Measurements from ENCODE around the gene CELF1. TPM values are rescaled to one million over a fixed set of nuclear protein-coding genes. Genes with fewer than 3 reads are reported as not detected.

The CELF1 gene
- total and polyA plus RNA-seq, 2 experiments from 2014 or later, result 124 to 233 TPM

DNA sequence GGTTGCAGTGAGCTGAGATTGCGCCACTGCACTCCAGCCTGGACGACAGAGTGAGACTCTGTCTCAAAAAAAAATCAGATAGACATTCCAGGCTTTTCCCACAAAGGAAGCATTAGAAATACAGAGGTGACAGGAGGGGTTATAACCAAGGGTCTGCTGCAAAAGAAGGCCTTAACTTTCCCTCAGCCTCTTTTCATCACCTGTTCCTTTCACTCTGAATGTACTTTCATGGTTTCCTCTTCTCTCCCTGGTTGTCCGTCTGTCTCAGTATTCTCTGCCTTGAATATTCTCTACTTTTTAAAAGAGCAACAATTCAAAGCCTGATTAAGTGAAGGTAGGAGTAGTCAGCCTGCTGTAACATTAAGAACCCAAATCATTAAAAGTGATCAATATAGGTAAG is 50.2 kb downstream of the CELF1 start:
- Histone ChIP-seq H3K4me1 (ENCODE audit: insufficient read depth) (peaks cover 24% of the 10 kb centered on the region), H3K9me2 (ENCODE audit: insufficient read depth) (no peaks in the 10 kb centered on the region), H3K4me2 (no peak overlapping the region), H4K20me1 (replicated peaks; ENCODE audit: insufficient read depth) (peaks cover 53% of the 10 kb centered on the region), H2AFZ (no peak overlapping the region), H3K27me3 (ENCODE audit: insufficient read depth) (no peaks in the 10 kb centered on the region), H3K4me3 (no peak overlapping the region), H3F3A (replicated peaks; ENCODE audit: low read depth) (no peaks in the 10 kb centered on the region), H3K36me3 (ENCODE audit: insufficient read depth) (no peaks in the 10 kb centered on the region), H3K79me2 (replicated peaks; ENCODE audit: insufficient read depth) (peaks cover 100% of the 10 kb centered on the region), H3K27ac (ENCODE audit: low read depth) (peak overlapping the region; percentile 61; the same call in 1 of the 2 replicates)
- no peaks in the 10 kb centered on the region for H3K9me3 Mint-ChIP-seq
- peaks cover 3% of the 10 kb centered on the region; the same call in 1 of the 3 replicates for H3K36me3 Mint-ChIP-seq (ENCODE audit: low read depth)
- no peak overlapping the region for H3K27ac Mint-ChIP-seq
- no peak for DNase-seq (ENCODE audit: low spot score)
- H3K27me3 Mint-ChIP-seq (ENCODE audit: insufficient read depth, low read depth, poor library complexity), result peaks cover 4% of the 10 kb centered on the region
- TF ChIP-seq, protein P1, sequence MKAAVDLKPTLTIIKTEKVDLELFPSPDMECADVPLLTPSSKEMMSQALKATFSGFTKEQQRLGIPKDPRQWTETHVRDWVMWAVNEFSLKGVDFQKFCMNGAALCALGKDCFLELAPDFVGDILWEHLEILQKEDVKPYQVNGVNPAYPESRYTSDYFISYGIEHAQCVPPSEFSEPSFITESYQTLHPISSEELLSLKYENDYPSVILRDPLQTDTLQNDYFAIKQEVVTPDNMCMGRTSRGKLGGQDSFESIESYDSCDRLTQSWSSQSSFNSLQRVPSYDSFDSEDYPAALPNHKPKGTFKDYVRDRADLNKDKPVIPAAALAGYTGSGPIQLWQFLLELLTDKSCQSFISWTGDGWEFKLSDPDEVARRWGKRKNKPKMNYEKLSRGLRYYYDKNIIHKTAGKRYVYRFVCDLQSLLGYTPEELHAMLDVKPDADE (IDR thresholded peaks at IDR 0.05), result no peak
- no peak for TF ChIP-seq POLR2AphosphoS5 (IDR thresholded peaks at IDR 0.05; ENCODE audit: low read depth)
- no peak for TF ChIP-seq ZNF331 (CRISPR knock-in tag; IDR thresholded peaks at IDR 0.05; ENCODE audit: low read depth)
- TF ChIP-seq JUNB (IDR thresholded peaks at IDR 0.05; ENCODE audit: unreplicated experiment), result no peak
- TF ChIP-seq, protein P2, sequence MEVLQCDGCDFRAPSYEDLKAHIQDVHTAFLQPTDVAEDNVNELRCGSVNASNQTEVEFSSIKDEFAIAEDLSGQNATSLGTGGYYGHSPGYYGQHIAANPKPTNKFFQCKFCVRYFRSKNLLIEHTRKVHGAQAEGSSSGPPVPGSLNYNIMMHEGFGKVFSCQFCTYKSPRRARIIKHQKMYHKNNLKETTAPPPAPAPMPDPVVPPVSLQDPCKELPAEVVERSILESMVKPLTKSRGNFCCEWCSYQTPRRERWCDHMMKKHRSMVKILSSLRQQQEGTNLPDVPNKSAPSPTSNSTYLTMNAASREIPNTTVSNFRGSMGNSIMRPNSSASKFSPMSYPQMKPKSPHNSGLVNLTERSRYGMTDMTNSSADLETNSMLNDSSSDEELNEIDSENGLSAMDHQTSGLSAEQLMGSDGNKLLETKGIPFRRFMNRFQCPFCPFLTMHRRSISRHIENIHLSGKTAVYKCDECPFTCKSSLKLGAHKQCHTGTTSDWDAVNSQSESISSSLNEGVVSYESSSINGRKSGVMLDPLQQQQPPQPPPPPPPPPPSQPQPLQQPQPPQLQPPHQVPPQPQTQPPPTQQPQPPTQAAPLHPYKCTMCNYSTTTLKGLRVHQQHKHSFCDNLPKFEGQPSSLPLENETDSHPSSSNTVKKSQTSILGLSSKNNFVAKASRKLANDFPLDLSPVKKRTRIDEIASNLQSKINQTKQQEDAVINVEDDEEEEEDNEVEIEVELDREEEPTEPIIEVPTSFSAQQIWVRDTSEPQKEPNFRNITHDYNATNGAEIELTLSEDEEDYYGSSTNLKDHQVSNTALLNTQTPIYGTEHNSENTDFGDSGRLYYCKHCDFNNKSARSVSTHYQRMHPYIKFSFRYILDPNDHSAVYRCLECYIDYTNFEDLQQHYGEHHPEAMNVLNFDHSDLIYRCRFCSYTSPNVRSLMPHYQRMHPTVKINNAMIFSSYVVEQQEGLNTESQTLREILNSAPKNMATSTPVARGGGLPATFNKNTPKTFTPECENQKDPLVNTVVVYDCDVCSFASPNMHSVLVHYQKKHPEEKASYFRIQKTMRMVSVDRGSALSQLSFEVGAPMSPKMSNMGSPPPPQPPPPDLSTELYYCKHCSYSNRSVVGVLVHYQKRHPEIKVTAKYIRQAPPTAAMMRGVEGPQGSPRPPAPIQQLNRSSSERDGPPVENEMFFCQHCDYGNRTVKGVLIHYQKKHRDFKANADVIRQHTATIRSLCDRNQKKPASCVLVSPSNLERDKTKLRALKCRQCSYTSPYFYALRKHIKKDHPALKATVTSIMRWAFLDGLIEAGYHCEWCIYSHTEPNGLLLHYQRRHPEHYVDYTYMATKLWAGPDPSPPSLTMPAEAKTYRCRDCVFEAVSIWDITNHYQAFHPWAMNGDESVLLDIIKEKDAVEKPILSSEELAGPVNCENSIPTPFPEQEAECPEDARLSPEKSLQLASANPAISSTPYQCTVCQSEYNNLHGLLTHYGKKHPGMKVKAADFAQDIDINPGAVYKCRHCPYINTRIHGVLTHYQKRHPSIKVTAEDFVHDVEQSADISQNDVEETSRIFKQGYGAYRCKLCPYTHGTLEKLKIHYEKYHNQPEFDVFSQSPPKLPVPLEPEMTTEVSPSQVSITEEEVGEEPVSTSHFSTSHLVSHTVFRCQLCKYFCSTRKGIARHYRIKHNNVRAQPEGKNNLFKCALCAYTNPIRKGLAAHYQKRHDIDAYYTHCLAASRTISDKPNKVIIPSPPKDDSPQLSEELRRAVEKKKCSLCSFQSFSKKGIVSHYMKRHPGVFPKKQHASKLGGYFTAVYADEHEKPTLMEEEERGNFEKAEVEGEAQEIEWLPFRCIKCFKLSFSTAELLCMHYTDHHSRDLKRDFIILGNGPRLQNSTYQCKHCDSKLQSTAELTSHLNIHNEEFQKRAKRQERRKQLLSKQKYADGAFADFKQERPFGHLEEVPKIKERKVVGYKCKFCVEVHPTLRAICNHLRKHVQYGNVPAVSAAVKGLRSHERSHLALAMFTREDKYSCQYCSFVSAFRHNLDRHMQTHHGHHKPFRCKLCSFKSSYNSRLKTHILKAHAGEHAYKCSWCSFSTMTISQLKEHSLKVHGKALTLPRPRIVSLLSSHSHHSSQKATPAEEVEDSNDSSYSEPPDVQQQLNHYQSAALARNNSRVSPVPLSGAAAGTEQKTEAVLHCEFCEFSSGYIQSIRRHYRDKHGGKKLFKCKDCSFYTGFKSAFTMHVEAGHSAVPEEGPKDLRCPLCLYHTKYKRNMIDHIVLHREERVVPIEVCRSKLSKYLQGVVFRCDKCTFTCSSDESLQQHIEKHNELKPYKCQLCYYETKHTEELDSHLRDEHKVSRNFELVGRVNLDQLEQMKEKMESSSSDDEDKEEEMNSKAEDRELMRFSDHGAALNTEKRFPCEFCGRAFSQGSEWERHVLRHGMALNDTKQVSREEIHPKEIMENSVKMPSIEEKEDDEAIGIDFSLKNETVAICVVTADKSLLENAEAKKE (CRISPR knock-in tag; IDR thresholded peaks at IDR 0.05), result no peak
- no peak overlapping the region for H3K4me3 Mint-ChIP-seq
- peaks cover 53% of the 10 kb centered on the region for H3K4me1 Mint-ChIP-seq
- ATAC-seq, result no peak

Data from GM23338 (cell line).